Liver (tissue), 9 donors: Measurements from ENCODE around the gene GPD1. TPM values are rescaled to one million over a fixed set of nuclear protein-coding genes. Genes with fewer than 3 reads are reported as not detected.

Experiments
- DNase-seq: peaks from one replicate; pipeline ENCODE4 v3.0.0-alpha.2; 2017; ENCODE audit warnings: low spot score
- H3K27ac ChIP-seq, 2 donors: one replicate each; pipeline ENCODE4 v1.7.0; 2013; ENCODE audit warnings: inconsistent platforms in 2 of 2, low read length in 2 of 2, control low read depth in 1 of 2, low read depth in 1 of 2, mild to moderate bottlenecking in 1 of 2
- H3K27me3 ChIP-seq, 4 donors: one replicate each; pipeline versions ENCODE4 v1.6.1 to v1.7.0; 2013; ENCODE audit warnings: low read length in 3 of 4, inconsistent platforms in 1 of 4, mild to moderate bottlenecking in 1 of 4, moderate library complexity in 1 of 4; ENCODE audit not compliant: control insufficient read depth in 4 of 4, insufficient read depth in 4 of 4
- H3K36me3 ChIP-seq, 4 donors: one replicate each; pipeline versions ENCODE4 v1.6.1 to v1.7.0; 2013; ENCODE audit warnings: low read length in 3 of 4, mild to moderate bottlenecking in 3 of 4, low read depth in 1 of 4, moderate library complexity in 1 of 4; ENCODE audit not compliant: control insufficient read depth in 4 of 4, insufficient read depth in 3 of 4
- H3K4me1 ChIP-seq, 4 donors: one replicate each; pipeline versions ENCODE4 v1.6.1 to v1.7.0; 2013; ENCODE audit warnings: low read length in 3 of 4, mild to moderate bottlenecking in 3 of 4, moderate library complexity in 1 of 4; ENCODE audit not compliant: control insufficient read depth in 4 of 4, insufficient read depth in 4 of 4
- H3K4me3 ChIP-seq, 3 donors: one replicate each; pipeline versions ENCODE4 v1.6.1 to v1.7.0; 2013; ENCODE audit warnings: low read length in 3 of 3, control low read depth in 1 of 3, low read depth in 1 of 3, mild to moderate bottlenecking in 1 of 3
- H3K9ac ChIP-seq, 2 donors: one replicate each; pipeline ENCODE4 v1.7.0; 2013; ENCODE audit warnings: low read length in 2 of 2, mild to moderate bottlenecking in 2 of 2, moderate library complexity in 2 of 2, control low read depth in 1 of 2, low read depth in 1 of 2
- H3K9me3 ChIP-seq, 4 donors: one replicate each; pipeline versions ENCODE4 v1.6.1 to v1.7.0; 2013; ENCODE audit warnings: low read length in 3 of 4; ENCODE audit not compliant: control insufficient read depth in 4 of 4
- ATF3 ChIP-seq: IDR thresholded peaks from 2 replicates; pipeline ENCODE4 v1.6.1; 2016; ENCODE audit warnings: antibody characterized with exemption
- CTCF ChIP-seq: fragments of 150-350 bp; IDR thresholded peaks from 2 replicates; pipeline ENCODE4 v1.5.1; 2017; ENCODE audit warnings: improper control_type of control experiment, low read depth, low read length; ENCODE audit not compliant: missing input control
- EGR1 ChIP-seq, 2 donors: IDR thresholded peaks; 2 replicates each; pipeline ENCODE4 v1.6.1; 2016 to 2018; ENCODE audit warnings: antibody characterized with exemption in 2 of 2, low read depth in 2 of 2
- FOXA1 ChIP-seq: IDR thresholded peaks from 2 replicates; pipeline ENCODE4 v1.6.1; 2016; ENCODE audit warnings: antibody characterized with exemption
- FOXA2 ChIP-seq: IDR thresholded peaks from 2 replicates; pipeline ENCODE4 v1.6.1; 2016; ENCODE audit warnings: antibody characterized with exemption
- GABPA ChIP-seq, 2 donors: IDR thresholded peaks in 1 of 2; conservative IDR thresholded peaks in 1 of 2; 2 replicates each; pipeline ENCODE4 v1.6.1; 2016; ENCODE audit warnings: antibody characterized with exemption in 2 of 2, mild to moderate bottlenecking in 1 of 2, moderate library complexity in 1 of 2
- HNF4A ChIP-seq, 2 donors: conservative IDR thresholded peaks; 2 replicates each; pipeline ENCODE4 v1.6.1; 2016; ENCODE audit warnings: antibody characterized with exemption in 2 of 2, mild to moderate bottlenecking in 2 of 2
- HNF4G ChIP-seq: IDR thresholded peaks from 2 replicates; pipeline ENCODE4 v1.6.1; 2016; ENCODE audit warnings: antibody characterized with exemption
- MAX ChIP-seq: IDR thresholded peaks from 2 replicates; pipeline ENCODE4 v1.6.1; 2016; ENCODE audit warnings: antibody characterized with exemption
- NR2F2 ChIP-seq: IDR thresholded peaks from 2 replicates; pipeline ENCODE4 v1.6.1; 2016; ENCODE audit warnings: antibody characterized with exemption
- RAD21 ChIP-seq, 2 donors: IDR thresholded peaks; 2 replicates each; pipeline ENCODE4 v1.6.1; 2016; ENCODE audit warnings: antibody characterized with exemption in 2 of 2, mild to moderate bottlenecking in 2 of 2
- RXRA ChIP-seq, 2 donors: IDR thresholded peaks; 2 replicates each; pipeline ENCODE4 v1.6.1; 2017 to 2018; ENCODE audit warnings: antibody characterized with exemption in 2 of 2, mild to moderate bottlenecking in 1 of 2
- SP1 ChIP-seq: IDR thresholded peaks from 2 replicates; pipeline ENCODE4 v1.6.1; 2018; ENCODE audit warnings: antibody characterized with exemption, mild to moderate bottlenecking
- TAF1 ChIP-seq: conservative IDR thresholded peaks from 2 replicates; pipeline ENCODE4 v1.6.1; 2016; ENCODE audit warnings: antibody characterized with exemption, mild to moderate bottlenecking
- YY1 ChIP-seq: IDR thresholded peaks from 2 replicates; pipeline ENCODE4 v1.6.1; 2016; ENCODE audit warnings: antibody characterized with exemption, mild to moderate bottlenecking
- WGBS: extraction: QIAGEN DNeasy Blood & Tissue Kit; methylation state at CpG from one replicate; pipeline ENCODE4 v1.1.7; 2013; 5-methylcytosine and 5-hydroxymethylcytosine counted together
- polyA plus RNA-seq, 2 donors: library from polyadenylated mRNA; stranded (reverse) in 1 of 2; unstranded in 1 of 2; fragments of 200-250 nt in 1 of 2; fragments of >200 nt in 1 of 2; fragmentation: Nextera tagmentation in 1 of 2; extraction: Ambion mirVana in 1 of 2; gene quantifications; one replicate each; pipeline versions ENCODE4 v1.2.1 to v1.2.3, GENCODE V29; 2013 to 2015
- total RNA-seq, 2 donors: library from RNA; depleted of rRNA; stranded (reverse); fragments of >200 nt; gene quantifications; one replicate each; pipeline ENCODE4 v1.2.3, GENCODE V29; 2014
- TF ChIP-seq, protein P1 (sequence below): IDR thresholded peaks from 2 replicates; pipeline ENCODE4 v1.6.1; 2016; ENCODE audit warnings: antibody characterized with exemption
- donor health status: healthy.
- donor health status: healthy.
- donor health status: healthy.
- donor health status: healthy.
- donor health status: healthy.

The GPD1 gene
- total and polyA plus RNA-seq, 4 donors: 12.0 to 323 (median 85.6) TPM

DNA sequence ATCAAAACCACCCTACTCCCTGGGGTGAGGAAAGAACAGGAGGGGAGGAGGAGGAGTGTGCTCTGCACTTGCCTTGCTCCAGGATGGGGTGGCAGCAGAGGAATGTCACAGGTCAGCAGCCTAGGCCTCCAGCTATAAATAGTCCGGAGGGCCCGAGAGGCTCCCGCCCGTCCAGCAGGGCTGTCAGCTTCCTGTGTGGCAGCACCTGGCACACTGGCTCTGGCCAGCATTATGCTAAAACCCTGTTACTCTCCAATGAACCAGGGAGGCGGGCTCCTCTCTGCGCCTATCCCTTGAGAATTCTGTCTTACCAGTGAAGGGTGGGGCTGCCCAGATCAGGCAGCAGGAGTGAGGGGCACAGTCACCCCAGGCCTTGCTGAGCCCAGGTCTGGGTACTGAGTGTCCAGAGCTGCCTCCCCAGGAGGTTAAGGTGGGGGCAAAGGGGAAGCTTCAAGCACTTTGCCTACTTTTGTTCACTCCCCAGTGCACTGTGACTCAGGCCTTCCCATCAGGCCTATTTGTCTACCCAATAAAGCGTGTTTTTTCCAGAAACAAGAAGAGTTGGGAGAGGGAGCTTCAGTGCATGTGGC is 7.0 kb downstream of the GPD1 start:
- Histone ChIP-seq H3K27me3 (no peaks in the 10 kb centered on the region), H3K27ac (peak overlapping the region; percentile 87 to 95), H3K36me3 (peaks cover 0 to 8% (median 4%) of the 10 kb centered on the region in 4 donors), H3K4me3 (peak overlapping the region in 2 of 3 donors; percentile 22 to 31), H3K9ac (peak overlapping the region; percentile 40 to 48), H3K4me1 (peaks cover 22 to 63% (median 47%) of the 10 kb centered on the region in 4 donors), H3K9me3 (no peaks in the 10 kb centered on the region)
- TF ChIP-seq NR2F2 (peak; percentile 29), RXRA (IDR thresholded peaks at IDR 0.05) (peak in 1 of 2 donors; percentile 4), RAD21 (IDR thresholded peaks at IDR 0.05) (no peak), GABPA (IDR thresholded peaks at IDR 0.05 in 1 of 2, conservative IDR thresholded peaks at IDR 0.05 in 1 of 2) (peak in 1 of 2 donors; percentile 7), CTCF (peak; percentile 2), YY1 (no peak), TAF1 (peak; percentile 62)
- 13% methylated on average over 7 of the region's 7 CpGs for WGBS
- DNase-seq: peak; percentile 50

DNA sequence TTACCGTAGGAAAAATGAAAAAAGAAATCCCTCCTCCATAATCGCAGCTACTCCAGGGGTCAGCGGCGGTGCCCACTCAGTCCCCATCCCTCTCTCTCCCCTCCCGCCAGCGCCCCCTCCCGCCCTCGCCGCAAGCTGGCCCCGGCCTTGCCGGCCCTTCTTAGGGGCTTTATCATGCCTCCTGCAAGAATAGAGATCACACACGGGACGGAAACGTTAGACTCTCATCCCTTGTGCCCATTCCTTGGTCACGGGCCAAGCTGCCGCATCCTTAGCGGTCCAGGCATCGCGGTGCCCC is 7.5 kb downstream of the GPD1 start:
- H3K4me1 ChIP-seq: peaks cover 22 to 58% (median 44%) of the 10 kb centered on the region in 4 donors
- no peak for TF ChIP-seq EGR1 (IDR thresholded peaks at IDR 0.05; ENCODE audit: low read depth in 2 of 2)
- H3K9ac ChIP-seq: no peak overlapping the region
- peak overlapping the region; percentile 87 to 95 for H3K27ac ChIP-seq
- no peak for DNase-seq
- H3K9me3 ChIP-seq: no peaks in the 10 kb centered on the region
- H3K4me3 ChIP-seq: peak overlapping the region in 1 of 3 donors; percentile 22
- peaks cover 1 to 9% (median 5%) of the 10 kb centered on the region in 4 donors for H3K36me3 ChIP-seq
- H3K27me3 ChIP-seq: no peaks in the 10 kb centered on the region
- 17% methylated on average over 19 of the region's 19 CpGs for WGBS

- DNase-seq: peak; percentile 99
- peak within 1 kb of the TSS; percentile 95 to 97 for H3K27ac ChIP-seq
- peaks cover 3 to 13% (median 7%) of the 10 kb centered on the region in 4 donors for H3K36me3 ChIP-seq
- H3K27me3 ChIP-seq: no peaks in the 10 kb centered on the region
- peak within 1 kb of the TSS; percentile 69 to 91 for H3K9ac ChIP-seq
- no peaks in the 10 kb centered on the region for H3K9me3 ChIP-seq
- peaks cover 22 to 53% (median 43%) of the 10 kb centered on the region in 4 donors for H3K4me1 ChIP-seq
- peak within 1 kb of the TSS; percentile 77 to 98 (median 98) for H3K4me3 ChIP-seq
- under 1% methylated on average over 59 of the region's 59 CpGs for WGBS
- TF ChIP-seq GABPA (IDR thresholded peaks at IDR 0.05 in 1 of 2, conservative IDR thresholded peaks at IDR 0.05 in 1 of 2) (peak; percentile 85 to 96), HNF4A (conservative IDR thresholded peaks at IDR 0.05) (peak; percentile 35 to 39), ATF3 (peak; percentile 77), HNF4G (no peak), YY1 (peak; percentile 85), EGR1 (IDR thresholded peaks at IDR 0.05; ENCODE audit: low read depth in 2 of 2) (peak in 1 of 2 donors; percentile 75), SP1 (peak; percentile 94), FOXA1 (no peak), TAF1 (peak; percentile 83), FOXA2 (no peak), CTCF (peak; percentile 79), RAD21 (IDR thresholded peaks at IDR 0.05) (peak; percentile 39 to 49), MAX (peak; percentile 74)
- TF ChIP-seq, protein P1, sequence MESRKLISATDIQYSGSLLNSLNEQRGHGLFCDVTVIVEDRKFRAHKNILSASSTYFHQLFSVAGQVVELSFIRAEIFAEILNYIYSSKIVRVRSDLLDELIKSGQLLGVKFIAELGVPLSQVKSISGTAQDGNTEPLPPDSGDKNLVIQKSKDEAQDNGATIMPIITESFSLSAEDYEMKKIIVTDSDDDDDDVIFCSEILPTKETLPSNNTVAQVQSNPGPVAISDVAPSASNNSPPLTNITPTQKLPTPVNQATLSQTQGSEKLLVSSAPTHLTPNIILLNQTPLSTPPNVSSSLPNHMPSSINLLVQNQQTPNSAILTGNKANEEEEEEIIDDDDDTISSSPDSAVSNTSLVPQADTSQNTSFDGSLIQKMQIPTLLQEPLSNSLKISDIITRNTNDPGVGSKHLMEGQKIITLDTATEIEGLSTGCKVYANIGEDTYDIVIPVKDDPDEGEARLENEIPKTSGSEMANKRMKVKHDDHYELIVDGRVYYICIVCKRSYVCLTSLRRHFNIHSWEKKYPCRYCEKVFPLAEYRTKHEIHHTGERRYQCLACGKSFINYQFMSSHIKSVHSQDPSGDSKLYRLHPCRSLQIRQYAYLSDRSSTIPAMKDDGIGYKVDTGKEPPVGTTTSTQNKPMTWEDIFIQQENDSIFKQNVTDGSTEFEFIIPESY: peak; percentile 86
These were observed 8.1 kb downstream of the GPD1 start, which contains the start of gene COX14 for GRCh38 chr12:50111693-50112455. Gene COX14 (plus strand): TSS chr12:50112236. CDS start chr12:50120044, 7,808 bp downstream.
